ENCODE measurements around the gene MBTD1.

DNA sequence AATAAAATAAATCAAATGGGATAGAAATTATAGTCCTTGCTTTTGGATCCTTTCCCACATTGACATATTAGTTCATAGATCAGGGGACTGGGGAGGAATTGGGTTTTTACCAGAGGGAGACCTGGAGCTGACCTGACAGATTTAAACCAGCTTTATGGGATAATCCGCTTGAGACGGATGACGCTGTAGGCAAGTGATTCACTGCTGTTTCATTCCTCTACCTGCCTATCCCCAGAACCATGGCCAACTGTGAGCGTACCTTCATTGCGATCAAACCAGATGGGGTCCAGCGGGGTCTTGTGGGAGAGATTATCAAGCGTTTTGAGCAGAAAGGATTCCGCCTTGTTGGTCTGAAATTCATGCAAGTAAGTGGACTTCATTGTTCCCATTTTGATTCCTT, 104.4 kb downstream of the MBTD1 start:
- TF ChIP-seq, protein P1, sequence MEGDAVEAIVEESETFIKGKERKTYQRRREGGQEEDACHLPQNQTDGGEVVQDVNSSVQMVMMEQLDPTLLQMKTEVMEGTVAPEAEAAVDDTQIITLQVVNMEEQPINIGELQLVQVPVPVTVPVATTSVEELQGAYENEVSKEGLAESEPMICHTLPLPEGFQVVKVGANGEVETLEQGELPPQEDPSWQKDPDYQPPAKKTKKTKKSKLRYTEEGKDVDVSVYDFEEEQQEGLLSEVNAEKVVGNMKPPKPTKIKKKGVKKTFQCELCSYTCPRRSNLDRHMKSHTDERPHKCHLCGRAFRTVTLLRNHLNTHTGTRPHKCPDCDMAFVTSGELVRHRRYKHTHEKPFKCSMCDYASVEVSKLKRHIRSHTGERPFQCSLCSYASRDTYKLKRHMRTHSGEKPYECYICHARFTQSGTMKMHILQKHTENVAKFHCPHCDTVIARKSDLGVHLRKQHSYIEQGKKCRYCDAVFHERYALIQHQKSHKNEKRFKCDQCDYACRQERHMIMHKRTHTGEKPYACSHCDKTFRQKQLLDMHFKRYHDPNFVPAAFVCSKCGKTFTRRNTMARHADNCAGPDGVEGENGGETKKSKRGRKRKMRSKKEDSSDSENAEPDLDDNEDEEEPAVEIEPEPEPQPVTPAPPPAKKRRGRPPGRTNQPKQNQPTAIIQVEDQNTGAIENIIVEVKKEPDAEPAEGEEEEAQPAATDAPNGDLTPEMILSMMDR (IDR thresholded peaks at IDR 0.05), result no peak
- TF ChIP-seq POLR2AphosphoS5 (IDR thresholded peaks at IDR 0.05; ENCODE audit: insufficient read depth in 1 of 2, low read depth in 1 of 2) (no peak), POLR2A (IDR thresholded peaks at IDR 0.05) (no peak)
